NT2/D1 (cell line): ENCODE data around the gene ICAM2.

Experiments
- DNase-seq: peaks from one replicate; pipeline ENCODE4 v3.0.0-alpha.2; 2011; ENCODE audit warnings: low read depth, low spot score
- H3K27me3 ChIP-seq: 2 replicates; pipeline ENCODE4 v1.6.0; 2011; ENCODE audit warnings: mild to moderate bottlenecking; ENCODE audit not compliant: insufficient read length, insufficient read depth
- H3K36me3 ChIP-seq: 2 replicates; pipeline ENCODE4 v1.6.1; 2011; ENCODE audit warnings: mild to moderate bottlenecking, low read length, mixed read lengths; ENCODE audit not compliant: insufficient read depth, insufficient read length
- H3K4me1 ChIP-seq: 2 replicates; pipeline ENCODE4 v1.5.1; 2011; ENCODE audit not compliant: insufficient read depth, insufficient read length
- H3K4me3 ChIP-seq: 2 replicates; pipeline ENCODE4 v1.5.1; 2011; ENCODE audit warnings: low read depth; ENCODE audit not compliant: insufficient read length
- H3K9ac ChIP-seq: 2 replicates; pipeline ENCODE4 v1.6.0; 2011; ENCODE audit warnings: low read depth; ENCODE audit not compliant: insufficient read length
- H3K9me3 ChIP-seq: 2 replicates; pipeline ENCODE4 v1.5.1; 2011; ENCODE audit warnings: mild to moderate bottlenecking, low read length; ENCODE audit not compliant: insufficient read depth
- SUZ12 ChIP-seq: IDR thresholded peaks from 2 replicates; pipeline ENCODE4 v1.6.1; 2011; ENCODE audit not compliant: insufficient read length, insufficient read depth; ENCODE audit errors: extremely low read depth
- YY1 ChIP-seq: IDR thresholded peaks from 2 replicates; pipeline ENCODE4 v1.6.1; 2011; ENCODE audit not compliant: insufficient read length, insufficient read depth
- ZNF274 ChIP-seq: IDR thresholded peaks from 2 replicates; pipeline ENCODE4 v1.6.1; 2011; ENCODE audit warnings: mild to moderate bottlenecking, low read depth, low read length

Gene ICAM2

GRCh38 chr17:64004218-64004770, 16.1 kb downstream of the ICAM2 start:
- Histone ChIP-seq H3K27me3 (peaks cover 7% of the 10 kb centered on the region), H3K9ac (no peak overlapping the region)

GRCh38 chr17:64003526-64004121, 16.8 kb downstream of the ICAM2 start:
- H3K9me3 ChIP-seq: no peaks in the 10 kb centered on the region
- H3K4me1 ChIP-seq: peaks cover 16% of the 10 kb centered on the region
- H3K9ac ChIP-seq: no peak overlapping the region
- no peaks in the 10 kb centered on the region for H3K36me3 ChIP-seq
- no peak for TF ChIP-seq SUZ12
- TF ChIP-seq YY1: no peak
- DNase-seq: no peak
- H3K27me3 ChIP-seq: peaks cover 13% of the 10 kb centered on the region
- no peak overlapping the region for H3K4me3 ChIP-seq

More at GRCh38 chr17:64004218-64004770, 16.1 kb downstream of the ICAM2 start:
- Histone ChIP-seq H3K9me3 (no peaks in the 10 kb centered on the region), H3K4me1 (peaks cover 16% of the 10 kb centered on the region), H3K4me3 (no peak overlapping the region), H3K36me3 (no peaks in the 10 kb centered on the region)
- DNase-seq: no peak
- TF ChIP-seq SUZ12 (no peak), ZNF274 (no peak), YY1 (no peak)

GRCh38 chr17:64002658-64003525, 17.5 kb downstream of the ICAM2 start:
- Histone ChIP-seq H3K4me3 (no peak overlapping the region), H3K36me3 (no peaks in the 10 kb centered on the region), H3K4me1 (peaks cover 15% of the 10 kb centered on the region), H3K9me3 (no peaks in the 10 kb centered on the region), H3K27me3 (peaks cover 14% of the 10 kb centered on the region), H3K9ac (no peak overlapping the region)
- no peak for DNase-seq
- TF ChIP-seq ZNF274: no peak
- no peak for TF ChIP-seq SUZ12
- no peak for TF ChIP-seq YY1

GRCh38 chr17:64001763-64002529, 18.5 kb downstream of the ICAM2 start:
- H3K9me3 ChIP-seq: no peaks in the 10 kb centered on the region
- no peak overlapping the region for H3K4me3 ChIP-seq
- H3K27me3 ChIP-seq: peaks cover 24% of the 10 kb centered on the region
- peaks cover 10% of the 10 kb centered on the region for H3K4me1 ChIP-seq
- no peaks in the 10 kb centered on the region for H3K36me3 ChIP-seq
- H3K9ac ChIP-seq: no peak overlapping the region
- no peak for DNase-seq
- TF ChIP-seq ZNF274 (no peak), YY1 (no peak), SUZ12 (no peak)

GRCh38 chr17:64001091-64001579, 19.3 kb downstream of the ICAM2 start:
- no peak for DNase-seq
- peaks cover 28% of the 10 kb centered on the region for H3K27me3 ChIP-seq
- H3K4me3 ChIP-seq: no peak overlapping the region
- H3K9me3 ChIP-seq: no peaks in the 10 kb centered on the region
- H3K4me1 ChIP-seq: peaks cover 10% of the 10 kb centered on the region
- TF ChIP-seq YY1 (no peak), ZNF274 (no peak), SUZ12 (no peak)
- H3K36me3 ChIP-seq: no peaks in the 10 kb centered on the region
- H3K9ac ChIP-seq: no peak overlapping the region

- no peak for DNase-seq
- H3K36me3 ChIP-seq: no peaks in the 10 kb centered on the region
- H3K27me3 ChIP-seq: peaks cover 28% of the 10 kb centered on the region
- TF ChIP-seq YY1 (no peak), SUZ12 (no peak), ZNF274 (no peak)
- no peak overlapping the region for H3K9ac ChIP-seq
- H3K4me3 ChIP-seq: no peak overlapping the region
- no peaks in the 10 kb centered on the region for H3K9me3 ChIP-seq
- peaks cover 6% of the 10 kb centered on the region for H3K4me1 ChIP-seq
These were observed 20.5 kb downstream of the ICAM2 start for GRCh38 chr17:63999680-64000531.
